SH-SY5Y (cell line): Measurements from ENCODE around the gene BIRC7.

Source experiments
- GATA2 ChIP-seq: IDR thresholded peaks from 2 replicates; pipeline ENCODE4 v1.6.1; 2011; ENCODE audit warnings: mild to moderate bottlenecking, low read depth, low read length
- GATA3 ChIP-seq: IDR thresholded peaks from 2 replicates; pipeline ENCODE4 v1.6.1; 2011; ENCODE audit warnings: low read depth, mild to moderate bottlenecking, low read length, moderate library complexity

- no peak for TF ChIP-seq GATA2
- TF ChIP-seq GATA3 = no peak
Observed at GRCh38 chr20:63287697-63288580, 52.2 kb downstream of the BIRC7 start.
